GM12891 (cell line): Measurements from ENCODE around the gene RHEBL1.

Source experiments
- POLR2A ChIP-seq: IDR thresholded peaks from 2 replicates; pipeline ENCODE4 v1.6.1; 2011; ENCODE audit warnings: low read depth, low read length, control low read depth
- POLR2AphosphoS5 ChIP-seq: IDR thresholded peaks from 2 replicates; pipeline ENCODE4 v1.6.1; 2011; ENCODE audit warnings: low read depth, low read length, control low read depth
- TAF1 ChIP-seq: IDR thresholded peaks from 2 replicates; pipeline ENCODE4 v1.6.1; 2011; ENCODE audit warnings: low read depth, low read length, control low read depth

GRCh38 chr12:49032679-49033447 lies 36.9 kb downstream of the RHEBL1 start:
- TF ChIP-seq POLR2AphosphoS5: no peak
- no peak for TF ChIP-seq POLR2A
- no peak for TF ChIP-seq TAF1
